T-cell (primary cell): ENCODE measurements around the gene SLC1A3. TPM values are rescaled to one million over a fixed set of nuclear protein-coding genes. Genes with fewer than 3 reads are reported as not detected.
A peak's percentile ranks its signal among the peaks of the same experiment; 100 is the strongest.

ENCODE experiments used
- ATAC-seq, 4 experiments: fragments of 200-7000 bp in 3 of 4; fragments of 150-1000 bp in 1 of 4; cut with Tn5 transposase; replicated peaks in 1 of 4; 1 replicate in 3 of 4; 2 replicates in 1 of 4; pipeline ENCODE4 v1.10.0; 2021; ENCODE audit warnings: moderate library complexity in 3 of 4, mild to moderate bottlenecking in 2 of 4, moderate number of reproducible peaks in 1 of 4
- CTCF ChIA-PET, 2 donors: fragments of 300-600 bp; sonication (Branson Sonifier 250); formaldehyde crosslinking; loops; one replicate each; lab custom pipeline; 2022; ENCODE audit warnings: antibody characterized with exemption in 2 of 2; lab: Charles Lee
- POLR2A ChIA-PET, 2 donors: fragments of 300-600 bp; sonication (Branson Sonifier 250); formaldehyde crosslinking; loops; one replicate each; lab custom pipeline; 2022; ENCODE audit warnings: antibody characterized with exemption in 2 of 2; lab: Charles Lee
- DNase-seq, 35 experiments: peaks; one replicate each; pipeline versions ENCODE4 v3.0.0 to v3.0.0-alpha.2; 2013 to 2023
- H3K27ac ChIP-seq: one replicate; pipeline ENCODE4 v1.5.1; 2013; ENCODE audit warnings: low read length
- H3K27me3 ChIP-seq, 2 experiments: replicated peaks in 1 of 2; 1 replicate in 1 of 2; 2 replicates in 1 of 2; pipeline versions ENCODE4 v1.6.1 to v1.7.0; 2013; ENCODE audit warnings: low read length in 1 of 2, mixed read lengths in 1 of 2; ENCODE audit not compliant: control insufficient read depth in 2 of 2, insufficient read depth in 2 of 2; ENCODE audit errors: extremely low read depth in 1 of 2
- H3K36me3 ChIP-seq, 2 donors: 1 replicate in 1 of 2; 2 replicates in 1 of 2; pipeline versions ENCODE4 v1.6.1 to v1.7.0; 2013; ENCODE audit warnings: low read length in 1 of 2; ENCODE audit not compliant: control insufficient read depth in 2 of 2, insufficient read depth in 1 of 2; ENCODE audit errors: extremely low read depth in 1 of 2
- H3K4me1 ChIP-seq, 2 experiments: 1 replicate in 1 of 2; 2 replicates in 1 of 2; pipeline versions ENCODE4 v1.6.1 to v1.7.0; 2013; ENCODE audit warnings: low read length in 2 of 2, mixed read lengths in 1 of 2; ENCODE audit not compliant: insufficient read depth in 2 of 2, control insufficient read depth in 1 of 2; ENCODE audit errors: extremely low read depth in 1 of 2
- H3K4me3 ChIP-seq, 2 donors: 1 replicate in 1 of 2; 2 replicates in 1 of 2; pipeline versions ENCODE4 v1.5.1 to v1.7.0; 2013; ENCODE audit warnings: mild to moderate bottlenecking in 2 of 2, low read length in 1 of 2, moderate library complexity in 1 of 2; ENCODE audit not compliant: control insufficient read depth in 1 of 2; ENCODE audit errors: extremely low read depth in 1 of 2
- H3K9me3 ChIP-seq: 2 replicates; pipeline ENCODE4 v1.7.0; 2013
- H3K27ac Mint-ChIP-seq, 2 donors: one replicate each; pipeline ENCODE4 v1.8.0; 2020 to 2021; ENCODE audit warnings: mild to moderate bottlenecking in 2 of 2, mixed read lengths in 2 of 2
- H3K27me3 Mint-ChIP-seq, 2 donors: one replicate each; pipeline ENCODE4 v1.8.0; 2021 to 2022; ENCODE audit warnings: mixed read lengths in 2 of 2
- H3K36me3 Mint-ChIP-seq: one replicate; pipeline ENCODE4 v1.8.0; 2021; ENCODE audit warnings: mixed read lengths
- H3K4me1 Mint-ChIP-seq, 3 donors: one replicate each; pipeline ENCODE4 v1.8.0; 2020 to 2022; ENCODE audit warnings: mixed read lengths in 3 of 3, mild to moderate bottlenecking in 1 of 3
- H3K4me3 Mint-ChIP-seq, 3 donors: one replicate each; pipeline ENCODE4 v1.8.0; 2020 to 2022; ENCODE audit warnings: mild to moderate bottlenecking in 3 of 3, mixed read lengths in 3 of 3, moderate library complexity in 3 of 3
- H3K9me3 Mint-ChIP-seq, 3 donors: one replicate each; pipeline ENCODE4 v1.8.0; 2020 to 2022; ENCODE audit warnings: mixed read lengths in 3 of 3
- WGBS: methylation state at CpG from one replicate; pipeline ENCODE4 v1.1.5; 2013; ENCODE audit warnings: missing lambda C conversion rate; ENCODE audit not compliant: insufficient coverage; 5-methylcytosine and 5-hydroxymethylcytosine counted together
- total RNA-seq, 35 experiments: library from RNA in 6 of 35; stranded (reverse) in 6 of 35; fragments of 120-200 nt in 1 of 35; gene quantifications; one replicate each; pipeline versions ENCODE4 v1.2.1 to v1.2.4 and lab custom pipeline; 2013 to 2026

The SLC1A3 gene
- total RNA-seq, 5 donors from 2014 or later (not counting 1 experiment from before 2014, with no cell fraction given): 0.12 to 0.25 (median 0.23) TPM; not detected in 2

DNA sequence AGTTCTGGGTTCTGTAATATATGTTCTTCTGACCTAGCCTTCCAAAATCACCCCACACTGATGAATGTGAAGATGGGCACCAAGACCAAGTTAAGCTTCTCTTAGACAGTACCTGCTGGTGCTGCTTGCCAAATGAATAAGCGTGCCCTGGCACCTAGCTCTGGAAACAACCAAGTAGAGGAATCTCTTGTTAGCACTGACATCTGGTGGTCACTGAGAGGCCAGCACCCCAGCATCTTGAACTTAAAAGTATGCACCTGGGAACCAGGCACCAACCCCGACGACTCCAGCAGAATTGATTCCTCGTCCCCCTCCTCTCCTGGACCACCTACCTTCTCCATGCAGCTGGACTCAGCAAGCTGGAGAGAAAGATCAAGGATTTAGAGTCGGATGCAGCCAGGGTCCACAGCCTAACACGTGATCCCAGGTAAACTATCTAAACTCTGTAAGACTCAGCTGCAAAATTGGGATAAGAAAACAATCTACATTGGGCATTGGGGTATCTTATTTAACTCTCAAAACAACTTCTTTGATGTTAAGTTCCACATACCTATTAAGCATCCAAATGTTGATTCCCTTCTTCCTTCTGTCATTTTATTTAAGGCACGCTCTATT is 89.8 kb downstream of the SLC1A3 start:
- no peak overlapping the region for H3K4me3 Mint-ChIP-seq
- 36% methylated on average over 5 of the region's 7 CpGs for WGBS
- Histone ChIP-seq H3K9me3 (no peaks in the 10 kb centered on the region), H3K4me3 (no peak overlapping the region), H3K27ac (no peak overlapping the region), H3K27me3 (peaks cover 0 to 15% of the 10 kb centered on the region in 2 experiments), H3K36me3 (no peaks in the 10 kb centered on the region), H3K4me1 (peaks cover 0 to 8% of the 10 kb centered on the region in 2 experiments)
- H3K4me1 Mint-ChIP-seq: peaks cover 0 to 7% (median 6%) of the 10 kb centered on the region in 3 donors
- ChIA-PET CTCF (interaction anchor here (0.6 to 1.3 kb wide), 10 partner anchors 34 to 1741 kb away, joined by 3 to 6 read pairs (median 3); no protein-coding TSS in a partner anchor), POLR2A (no interaction called here)
- H3K27me3 Mint-ChIP-seq: peaks cover 8 to 17% of the 10 kb centered on the region in 2 donors
- no peaks in the 10 kb centered on the region for H3K36me3 Mint-ChIP-seq
- no peaks in the 10 kb centered on the region for H3K9me3 Mint-ChIP-seq
- no peak overlapping the region for H3K27ac Mint-ChIP-seq
- peak in 2 of 4 experiments; percentile 52 to 56 for ATAC-seq
- DNase-seq: peak in 17 of 35 experiments; percentile 4 to 46 (median 16)

DNA sequence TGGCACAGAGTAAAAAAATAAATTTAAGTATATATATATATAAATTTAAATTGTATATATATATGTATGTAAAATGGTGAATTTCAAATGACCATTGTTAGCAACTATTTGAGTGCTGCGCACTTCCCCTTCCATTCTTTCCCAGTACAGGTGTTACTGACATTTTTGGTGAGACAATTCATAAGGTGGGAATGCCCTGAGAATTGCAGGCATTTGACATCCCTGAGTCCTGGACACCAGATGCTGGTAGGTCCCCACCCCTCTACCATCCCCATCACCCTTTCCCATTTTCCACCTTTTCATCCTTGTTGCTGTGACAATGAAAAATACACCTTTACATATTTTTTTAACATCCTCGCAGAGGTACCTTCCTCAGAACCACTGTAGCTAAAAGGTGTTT is 91.6 kb downstream of the SLC1A3 start:
- Mint-ChIP-seq H3K4me3 (no peak overlapping the region), H3K9me3 (no peaks in the 10 kb centered on the region), H3K36me3 (peaks cover 8% of the 10 kb centered on the region), H3K27me3 (peaks cover 12 to 13% of the 10 kb centered on the region in 2 donors), H3K27ac (no peak overlapping the region), H3K4me1 (peaks cover 0 to 2% (median 2%) of the 10 kb centered on the region in 3 donors)
- CTCF ChIA-PET: no interaction called here
- Histone ChIP-seq H3K9me3 (no peaks in the 10 kb centered on the region), H3K4me1 (peaks cover 0 to 3% of the 10 kb centered on the region in 2 experiments), H3K27me3 (peaks cover 0 to 9% of the 10 kb centered on the region in 2 experiments), H3K36me3 (no peaks in the 10 kb centered on the region), H3K4me3 (no peak overlapping the region), H3K27ac (no peak overlapping the region)
- no peak for ATAC-seq
- DNase-seq: no peak
- POLR2A ChIA-PET: no interaction called here
- WGBS: 100% methylated on average over 1 of the region's 2 CpGs

DNA sequence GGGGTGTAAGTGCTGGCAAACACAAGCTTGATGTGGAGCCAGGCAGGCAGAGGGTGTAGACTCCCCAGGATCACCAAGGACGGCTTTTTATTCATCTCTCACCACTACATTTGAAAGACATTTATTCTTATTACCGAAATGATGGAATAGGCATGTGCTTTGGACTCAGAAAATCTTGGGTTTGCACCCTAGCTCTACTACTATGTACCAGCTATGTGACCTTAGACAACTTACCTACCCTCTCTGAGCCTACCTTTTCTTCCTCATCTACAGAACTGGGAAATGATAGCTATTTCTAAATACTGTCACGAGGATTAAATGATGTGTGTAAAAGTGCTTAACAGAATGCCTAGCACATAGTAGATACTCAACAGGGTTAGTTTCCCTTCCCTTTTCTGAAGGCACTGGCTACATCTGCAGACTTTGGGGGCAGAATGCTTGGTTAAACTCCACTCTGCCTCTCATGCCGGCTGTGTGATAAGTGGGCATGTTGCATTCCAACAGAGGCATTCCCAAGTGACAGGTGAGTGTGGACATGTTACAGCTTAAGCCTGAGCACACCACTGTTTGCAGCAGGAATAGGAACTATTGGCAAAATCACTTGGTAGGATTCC is 94.8 kb downstream of the SLC1A3 start:
- no peak overlapping the region for H3K4me3 ChIP-seq
- H3K4me1 Mint-ChIP-seq: no peaks in the 10 kb centered on the region
- H3K27ac Mint-ChIP-seq: no peak overlapping the region
- peaks cover 0 to 4% of the 10 kb centered on the region in 2 experiments for H3K27me3 ChIP-seq
- ChIA-PET POLR2A (no interaction called here), CTCF (interaction anchor here in 1 of 2 donors (0.6 kb wide), 2 partner anchors 11 to 1784 kb away, joined by 3 read pairs; no protein-coding TSS in a partner anchor)
- DNase-seq (no peak), ATAC-seq (no peak)
- H3K36me3 ChIP-seq: peaks cover 0 to 3% of the 10 kb centered on the region in 2 donors
- no peaks in the 10 kb centered on the region for H3K9me3 Mint-ChIP-seq
- H3K27ac ChIP-seq: no peak overlapping the region
- H3K4me1 ChIP-seq: no peaks in the 10 kb centered on the region
- no peaks in the 10 kb centered on the region for H3K9me3 ChIP-seq
- 100% methylated on average over 1 of the region's 4 CpGs for WGBS
- peaks cover 12 to 13% of the 10 kb centered on the region in 2 donors for H3K27me3 Mint-ChIP-seq
- peaks cover 13% of the 10 kb centered on the region for H3K36me3 Mint-ChIP-seq
- no peak overlapping the region for H3K4me3 Mint-ChIP-seq

DNA sequence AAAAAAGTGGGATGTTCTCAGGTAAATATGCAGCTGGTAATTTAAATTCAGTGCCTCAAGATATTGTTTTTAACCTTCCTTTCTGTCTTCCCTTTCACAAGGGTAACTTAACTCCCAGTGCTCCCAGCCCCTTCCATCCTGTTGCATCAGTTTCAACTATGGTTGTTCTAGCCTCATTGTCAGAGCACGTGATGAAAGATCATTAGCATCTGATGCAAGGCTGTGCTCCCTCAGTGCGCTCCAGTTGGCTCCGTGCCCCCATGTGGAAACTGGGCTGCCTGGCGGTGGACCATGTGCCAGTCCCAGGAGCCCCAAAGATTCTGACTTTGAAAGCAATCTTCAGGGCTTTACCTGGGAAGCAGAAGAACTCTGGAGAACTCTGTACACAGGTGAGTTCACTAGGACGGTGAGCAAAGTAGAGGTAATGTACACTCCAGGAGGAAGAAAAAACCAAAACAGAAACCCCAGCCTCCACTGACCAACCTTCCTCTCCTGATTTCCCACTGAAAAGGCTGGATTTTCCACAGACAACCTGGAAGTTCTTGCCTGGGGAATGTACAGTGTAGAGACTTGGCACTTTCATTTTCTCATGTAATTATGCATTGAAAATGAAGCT is 96.9 kb downstream of the SLC1A3 start:
- Histone ChIP-seq H3K9me3 (no peaks in the 10 kb centered on the region), H3K36me3 (peaks cover 0 to 3% of the 10 kb centered on the region in 2 donors), H3K4me3 (no peak overlapping the region), H3K27ac (no peak overlapping the region), H3K27me3 (no peaks in the 10 kb centered on the region), H3K4me1 (no peaks in the 10 kb centered on the region)
- 91% methylated on average over 4 of the region's 5 CpGs for WGBS
- peaks cover 17% of the 10 kb centered on the region for H3K36me3 Mint-ChIP-seq
- peaks cover 12 to 16% of the 10 kb centered on the region in 2 donors for H3K27me3 Mint-ChIP-seq
- H3K27ac Mint-ChIP-seq: no peak overlapping the region
- DNase-seq (no peak), ATAC-seq (no peak)
- H3K4me1 Mint-ChIP-seq: no peaks in the 10 kb centered on the region
- peaks cover 0 to 4% (median 3%) of the 10 kb centered on the region in 3 donors for H3K9me3 Mint-ChIP-seq
- H3K4me3 Mint-ChIP-seq: no peak overlapping the region
- CTCF ChIA-PET: no interaction called here
- POLR2A ChIA-PET: no interaction called here

DNA sequence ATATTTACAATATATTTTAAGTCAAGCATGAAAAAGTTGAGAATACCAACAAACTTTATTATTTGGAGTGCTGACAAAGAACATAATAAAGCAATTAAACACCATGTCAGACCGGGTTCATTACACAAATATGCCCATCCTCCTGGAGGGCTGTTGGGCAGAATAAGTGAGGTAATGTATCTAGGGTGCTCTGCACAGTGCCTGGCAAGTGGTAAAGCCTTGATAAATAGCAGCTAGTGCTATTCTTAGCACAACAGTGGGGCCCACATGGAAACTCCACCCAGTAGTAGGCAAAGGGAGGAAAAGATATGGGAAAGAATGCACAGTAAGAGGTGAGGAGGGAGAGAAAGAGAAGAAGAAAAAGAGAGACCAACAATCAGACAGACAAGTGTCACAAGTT is 97.7 kb downstream of the SLC1A3 start:
- H3K4me1 ChIP-seq: no peaks in the 10 kb centered on the region
- Mint-ChIP-seq H3K9me3 (peaks cover 0 to 4% (median 3%) of the 10 kb centered on the region in 3 donors), H3K27ac (no peak overlapping the region), H3K36me3 (peaks cover 19% of the 10 kb centered on the region), H3K4me3 (no peak overlapping the region), H3K4me1 (no peaks in the 10 kb centered on the region), H3K27me3 (peaks cover 12 to 16% of the 10 kb centered on the region in 2 donors)
- ATAC-seq (no peak), DNase-seq (no peak)
- H3K36me3 ChIP-seq: peaks cover 0 to 3% of the 10 kb centered on the region in 2 donors
- H3K4me3 ChIP-seq: no peak overlapping the region
- POLR2A ChIA-PET: no interaction called here
- H3K27ac ChIP-seq: no peak overlapping the region
- WGBS: no CpG with 5 or more reads among the region's 1 CpG
- H3K27me3 ChIP-seq: no peaks in the 10 kb centered on the region
- H3K9me3 ChIP-seq: no peaks in the 10 kb centered on the region
- CTCF ChIA-PET: no interaction called here

DNA sequence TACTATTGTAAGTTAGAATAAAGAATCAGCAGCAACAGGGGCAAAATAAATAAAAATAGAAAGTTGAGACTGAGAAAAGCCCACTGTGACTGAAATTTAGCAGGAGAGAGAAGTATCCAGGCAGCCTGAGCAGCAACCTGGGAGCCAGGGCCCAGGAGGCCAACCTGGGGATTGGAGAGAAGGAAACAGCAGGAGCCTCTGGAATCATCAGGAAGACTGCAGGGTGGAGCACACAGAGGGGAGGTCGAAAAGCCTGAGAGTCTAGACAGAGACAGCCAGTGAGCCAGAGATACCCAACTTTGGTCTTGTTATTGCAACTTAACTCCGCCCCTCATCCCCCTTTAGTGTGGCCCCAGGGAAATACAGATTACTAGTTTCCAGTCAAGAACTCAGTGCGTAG is 98.6 kb downstream of the SLC1A3 start:
- peaks cover 20% of the 10 kb centered on the region for H3K36me3 Mint-ChIP-seq
- no peak overlapping the region for H3K27ac ChIP-seq
- H3K27me3 Mint-ChIP-seq: peaks cover 12 to 16% of the 10 kb centered on the region in 2 donors
- peaks cover 0 to 3% of the 10 kb centered on the region in 2 donors for H3K36me3 ChIP-seq
- no peaks in the 10 kb centered on the region for H3K27me3 ChIP-seq
- CTCF ChIA-PET: no interaction called here
- H3K4me1 ChIP-seq: no peaks in the 10 kb centered on the region
- no peak overlapping the region for H3K4me3 ChIP-seq
- WGBS: 90% methylated on average over 1 of the region's 3 CpGs
- ATAC-seq: no peak
- H3K9me3 ChIP-seq: no peaks in the 10 kb centered on the region
- H3K4me1 Mint-ChIP-seq: no peaks in the 10 kb centered on the region
- H3K4me3 Mint-ChIP-seq: no peak overlapping the region
- DNase-seq: no peak
- H3K27ac Mint-ChIP-seq: no peak overlapping the region
- H3K9me3 Mint-ChIP-seq: peaks cover 0 to 4% (median 3%) of the 10 kb centered on the region in 3 donors
- POLR2A ChIA-PET: interaction anchor here in 1 of 2 donors (0.5 kb wide), 1 partner anchor 48 kb away, joined by 3 read pairs; no protein-coding TSS in a partner anchor
